ENCODE results near the gene JAZF1.

GRCh38 chr7:28018856-28019465, 161.6 kb downstream of the JAZF1 start:
- TF ChIP-seq POLR2AphosphoS5 (IDR thresholded peaks at IDR 0.05; ENCODE audit: low read depth, low read length) = no peak
- TF ChIP-seq, protein P1, sequence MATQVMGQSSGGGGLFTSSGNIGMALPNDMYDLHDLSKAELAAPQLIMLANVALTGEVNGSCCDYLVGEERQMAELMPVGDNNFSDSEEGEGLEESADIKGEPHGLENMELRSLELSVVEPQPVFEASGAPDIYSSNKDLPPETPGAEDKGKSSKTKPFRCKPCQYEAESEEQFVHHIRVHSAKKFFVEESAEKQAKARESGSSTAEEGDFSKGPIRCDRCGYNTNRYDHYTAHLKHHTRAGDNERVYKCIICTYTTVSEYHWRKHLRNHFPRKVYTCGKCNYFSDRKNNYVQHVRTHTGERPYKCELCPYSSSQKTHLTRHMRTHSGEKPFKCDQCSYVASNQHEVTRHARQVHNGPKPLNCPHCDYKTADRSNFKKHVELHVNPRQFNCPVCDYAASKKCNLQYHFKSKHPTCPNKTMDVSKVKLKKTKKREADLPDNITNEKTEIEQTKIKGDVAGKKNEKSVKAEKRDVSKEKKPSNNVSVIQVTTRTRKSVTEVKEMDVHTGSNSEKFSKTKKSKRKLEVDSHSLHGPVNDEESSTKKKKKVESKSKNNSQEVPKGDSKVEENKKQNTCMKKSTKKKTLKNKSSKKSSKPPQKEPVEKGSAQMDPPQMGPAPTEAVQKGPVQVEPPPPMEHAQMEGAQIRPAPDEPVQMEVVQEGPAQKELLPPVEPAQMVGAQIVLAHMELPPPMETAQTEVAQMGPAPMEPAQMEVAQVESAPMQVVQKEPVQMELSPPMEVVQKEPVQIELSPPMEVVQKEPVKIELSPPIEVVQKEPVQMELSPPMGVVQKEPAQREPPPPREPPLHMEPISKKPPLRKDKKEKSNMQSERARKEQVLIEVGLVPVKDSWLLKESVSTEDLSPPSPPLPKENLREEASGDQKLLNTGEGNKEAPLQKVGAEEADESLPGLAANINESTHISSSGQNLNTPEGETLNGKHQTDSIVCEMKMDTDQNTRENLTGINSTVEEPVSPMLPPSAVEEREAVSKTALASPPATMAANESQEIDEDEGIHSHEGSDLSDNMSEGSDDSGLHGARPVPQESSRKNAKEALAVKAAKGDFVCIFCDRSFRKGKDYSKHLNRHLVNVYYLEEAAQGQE (IDR thresholded peaks at IDR 0.05; ENCODE audit: insufficient read depth in 1 of 2, low read depth in 2 of 2, low read length in 2 of 2) = no peak
